Measurements from ENCODE around the gene ZNF777. TPM values are rescaled to one million over a fixed set of nuclear protein-coding genes. Genes with fewer than 3 reads are reported as not detected.

ZNF777 gene
- total and polyA plus RNA-seq, 9 of the 15 experiments (the other 6 are each of a cell fraction or from before 2014, with no cell fraction given) = 0.11 to 32.6 (median 9.0) TPM

DNA sequence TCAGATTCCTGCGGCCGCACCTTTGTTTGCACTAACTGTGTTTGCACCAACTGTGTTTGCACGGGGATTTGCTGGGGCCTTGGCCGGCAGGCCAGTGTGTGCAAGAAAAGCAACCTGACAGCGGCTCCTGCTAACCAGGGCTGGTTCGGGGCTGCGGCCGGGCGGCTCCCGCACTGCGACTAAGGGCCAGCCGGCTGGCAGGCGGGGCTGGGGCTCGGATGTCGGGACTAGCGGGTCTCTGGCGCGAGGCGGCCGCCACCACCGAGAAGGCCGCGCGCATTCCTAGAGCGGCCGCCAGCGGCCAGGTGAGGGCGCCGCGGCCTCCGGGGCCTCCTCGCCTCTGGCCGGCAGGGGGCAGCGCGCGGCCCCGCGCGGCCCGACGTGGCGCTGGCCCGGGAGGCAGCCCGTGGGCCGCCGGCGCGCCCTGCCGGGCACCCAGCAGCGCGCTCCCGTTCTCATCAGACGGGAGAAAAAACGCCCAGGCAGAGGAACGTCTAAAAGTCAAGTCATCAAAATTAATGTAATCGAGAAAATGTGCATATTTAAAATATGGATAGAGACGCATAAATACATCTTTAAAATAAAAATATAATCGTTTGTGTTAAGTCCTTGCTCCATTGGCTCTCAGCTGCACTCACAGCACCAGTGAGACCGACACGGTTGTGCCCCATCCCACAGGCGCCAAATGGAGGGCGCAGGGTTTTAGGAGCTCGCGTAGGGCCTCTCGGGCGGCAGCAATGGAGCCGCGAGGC, 38.5 kb downstream of the ZNF777 start (continued):
- TF ChIP-seq ZNF766 (CRISPR knock-in tag; conservative IDR thresholded peaks at IDR 0.05) = peak; percentile 81
- TF ChIP-seq FOXP1 (CRISPR knock-in tag; IDR thresholded peaks at IDR 0.05) = peak; percentile 73; the same call in 1 of the 2 replicates
- 0 out of 2 replicates have a peak, but pooled peaks have one; percentile 56 for TF ChIP-seq HNRNPL (IDR thresholded peaks at IDR 0.05; ENCODE audit: low read depth, low read length)
- no peak for TF ChIP-seq ZNF444 (CRISPR knock-in tag; IDR thresholded peaks at IDR 0.05)
- no peak for TF ChIP-seq ZNF124 (CRISPR knock-in tag; IDR thresholded peaks at IDR 0.05)
- peak; percentile 75 to 92 for TF ChIP-seq E2F6 (IDR thresholded peaks at IDR 0.05; ENCODE audit: borderline replicate concordance in 1 of 2, extremely low read depth in 1 of 2, insufficient read depth in 1 of 2, insufficient read length in 1 of 2, low read depth in 1 of 2, low read length in 1 of 2, poor library complexity in 1 of 2, severe bottlenecking in 1 of 2)
- TF ChIP-seq, protein P1, sequence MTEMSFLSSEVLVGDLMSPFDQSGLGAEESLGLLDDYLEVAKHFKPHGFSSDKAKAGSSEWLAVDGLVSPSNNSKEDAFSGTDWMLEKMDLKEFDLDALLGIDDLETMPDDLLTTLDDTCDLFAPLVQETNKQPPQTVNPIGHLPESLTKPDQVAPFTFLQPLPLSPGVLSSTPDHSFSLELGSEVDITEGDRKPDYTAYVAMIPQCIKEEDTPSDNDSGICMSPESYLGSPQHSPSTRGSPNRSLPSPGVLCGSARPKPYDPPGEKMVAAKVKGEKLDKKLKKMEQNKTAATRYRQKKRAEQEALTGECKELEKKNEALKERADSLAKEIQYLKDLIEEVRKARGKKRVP (CRISPR knock-in tag; IDR thresholded peaks at IDR 0.05) = peak; percentile 6; the same call in 1 of the 2 replicates
- TF ChIP-seq, protein P2, sequence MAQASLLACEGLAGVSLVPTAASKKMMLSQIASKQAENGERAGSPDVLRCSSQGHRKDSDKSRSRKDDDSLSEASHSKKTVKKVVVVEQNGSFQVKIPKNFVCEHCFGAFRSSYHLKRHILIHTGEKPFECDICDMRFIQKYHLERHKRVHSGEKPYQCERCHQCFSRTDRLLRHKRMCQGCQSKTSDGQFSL (CRISPR knock-in tag; IDR thresholded peaks at IDR 0.05) = no peak
- TF ChIP-seq, protein P2 (tag; IDR thresholded peaks at IDR 0.05) = no peak
- TF ChIP-seq U2AF1 (optimal IDR thresholded peaks at IDR 0.05; ENCODE audit: low read depth, low read length) = peak; percentile 64
- peak; percentile 96 for TF ChIP-seq ZFX (CRISPR knock-in tag; IDR thresholded peaks at IDR 0.05)
- no peak for TF ChIP-seq PHF21A (IDR thresholded peaks at IDR 0.05; ENCODE audit: borderline replicate concordance, low read depth)
- no peak for TF ChIP-seq NUFIP1 (IDR thresholded peaks at IDR 0.05; ENCODE audit: partially characterized antibody)
- no peak for TF ChIP-seq KLF6 (CRISPR knock-in tag; IDR thresholded peaks at IDR 0.05; ENCODE audit: borderline replicate concordance)
- TF ChIP-seq NR0B1 (IDR thresholded peaks at IDR 0.05; ENCODE audit: partially characterized antibody) = no peak
- TF ChIP-seq, protein P3, sequence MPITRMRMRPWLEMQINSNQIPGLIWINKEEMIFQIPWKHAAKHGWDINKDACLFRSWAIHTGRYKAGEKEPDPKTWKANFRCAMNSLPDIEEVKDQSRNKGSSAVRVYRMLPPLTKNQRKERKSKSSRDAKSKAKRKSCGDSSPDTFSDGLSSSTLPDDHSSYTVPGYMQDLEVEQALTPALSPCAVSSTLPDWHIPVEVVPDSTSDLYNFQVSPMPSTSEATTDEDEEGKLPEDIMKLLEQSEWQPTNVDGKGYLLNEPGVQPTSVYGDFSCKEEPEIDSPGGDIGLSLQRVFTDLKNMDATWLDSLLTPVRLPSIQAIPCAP (CRISPR knock-in tag; IDR thresholded peaks at IDR 0.05; ENCODE audit: borderline replicate concordance) = no peak

Measured in K562 (cell line).